NK-92 treated with Interleukin-12 subunit alpha and Interleukin-12 subunit beta, amount 100 ng/mL, for 24 hours (cell line): ENCODE data around the gene EDN1.

Source experiments
- DNase-seq: peaks from one replicate; lab custom pipeline; 2025; lab: John Stamatoyannopoulos, UW

The EDN1 gene

DNA sequence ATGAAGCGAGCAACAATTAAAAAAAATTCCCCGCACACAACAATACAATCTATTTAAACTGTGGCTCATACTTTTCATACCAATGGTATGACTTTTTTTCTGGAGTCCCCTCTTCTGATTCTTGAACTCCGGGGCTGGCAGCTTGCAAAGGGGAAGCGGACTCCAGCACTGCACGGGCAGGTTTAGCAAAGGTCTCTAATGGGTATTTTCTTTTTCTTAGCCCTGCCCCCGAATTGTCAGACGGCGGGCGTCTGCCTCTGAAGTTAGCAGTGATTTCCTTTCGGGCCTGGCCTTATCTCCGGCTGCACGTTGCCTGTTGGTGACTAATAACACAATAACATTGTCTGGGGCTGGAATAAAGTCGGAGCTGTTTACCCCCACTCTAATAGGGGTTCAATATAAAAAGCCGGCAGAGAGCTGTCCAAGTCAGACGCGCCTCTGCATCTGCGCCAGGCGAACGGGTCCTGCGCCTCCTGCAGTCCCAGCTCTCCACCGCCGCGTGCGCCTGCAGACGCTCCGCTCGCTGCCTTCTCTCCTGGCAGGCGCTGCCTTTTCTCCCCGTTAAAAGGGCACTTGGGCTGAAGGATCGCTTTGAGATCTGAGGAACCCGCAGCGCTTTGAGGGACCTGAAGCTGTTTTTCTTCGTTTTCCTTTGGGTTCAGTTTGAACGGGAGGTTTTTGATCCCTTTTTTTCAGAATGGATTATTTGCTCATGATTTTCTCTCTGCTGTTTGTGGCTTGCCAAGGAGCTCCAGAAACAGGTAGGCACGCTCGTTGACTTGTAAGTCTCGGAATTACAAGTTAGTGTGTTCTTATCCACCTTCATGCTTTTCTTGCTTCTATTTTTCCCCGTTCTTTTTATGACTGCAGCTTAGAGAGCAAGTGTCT, at the start of gene EDN1:
EDN1 (plus strand) TSS at position 429 of the 888 bp plus-strand sequence; CDS start at position 698, 269 bp downstream.
- DNase-seq = no peak

DNA sequence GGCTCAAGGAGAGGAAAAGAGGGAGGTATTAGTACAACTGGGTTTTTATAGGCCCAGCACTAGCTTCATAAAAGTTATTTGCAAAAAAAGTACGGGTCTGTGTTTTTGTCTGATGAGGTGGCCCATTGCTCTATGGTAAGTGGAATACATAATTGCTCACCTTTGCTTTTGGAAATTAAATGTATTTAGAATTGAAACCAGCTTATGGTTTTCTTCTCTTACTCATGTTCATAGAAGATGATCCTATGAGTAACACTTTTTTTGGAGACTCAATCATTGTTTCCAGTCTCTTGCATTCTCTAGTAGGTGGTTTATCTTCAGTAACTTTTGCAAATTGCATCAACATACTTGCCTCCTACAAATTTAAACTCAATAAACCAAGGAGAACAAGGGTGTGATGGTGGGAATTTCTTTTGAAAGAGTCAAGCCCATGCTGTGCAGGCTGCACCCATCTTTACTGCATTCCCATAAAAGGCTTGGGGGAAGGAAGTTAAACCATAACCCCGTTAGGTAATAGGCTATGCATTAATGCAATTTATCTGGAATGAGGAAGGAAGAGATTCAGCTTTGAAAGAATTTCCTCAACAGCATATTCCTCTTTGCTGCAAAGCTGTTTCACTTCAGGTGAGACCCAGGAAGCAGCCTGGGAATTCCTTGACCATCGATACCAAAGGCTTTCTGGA, 48.5 kb upstream of the EDN1 start:
- DNase-seq = no peak

DNA sequence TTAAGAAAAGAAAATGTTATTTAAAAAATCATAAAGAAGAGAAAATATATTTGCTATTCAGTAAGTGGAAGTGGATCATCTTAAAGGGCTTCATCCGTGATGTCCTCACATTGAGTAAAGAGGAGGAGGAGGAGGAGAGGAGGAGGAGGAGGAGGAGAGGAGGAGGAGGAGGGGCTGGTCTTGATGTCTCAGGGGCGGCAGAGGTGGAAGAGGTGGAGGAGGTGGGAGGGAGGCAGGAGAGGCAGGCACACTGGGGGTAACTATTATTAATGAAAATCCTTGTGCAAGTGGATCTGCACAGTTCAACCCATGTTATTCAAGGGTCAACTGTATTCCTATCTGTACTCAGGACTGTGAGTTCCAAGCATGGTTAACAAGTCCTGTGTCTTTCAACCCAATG, 47.0 kb upstream of the EDN1 start:
- no peak for DNase-seq

DNA sequence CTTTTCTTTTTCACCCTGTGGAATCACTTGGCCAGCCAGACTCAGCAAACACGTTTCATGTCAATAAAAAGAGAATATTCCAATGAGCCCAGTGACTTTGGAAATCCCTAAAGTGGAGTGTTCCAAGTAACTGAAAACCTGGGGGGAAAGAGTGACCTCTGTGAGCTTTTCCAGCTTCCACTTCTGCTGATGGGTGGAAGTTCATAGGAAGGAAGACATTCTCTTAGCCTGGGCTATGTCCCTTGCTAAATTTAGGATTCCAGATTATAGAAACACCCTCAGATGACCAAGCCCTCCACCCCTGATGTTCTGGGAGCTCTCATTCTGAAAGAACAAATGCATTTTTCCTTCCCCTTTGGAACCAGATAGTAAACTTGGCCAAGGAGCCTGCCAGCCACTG, 44.8 kb upstream of the EDN1 start:
- DNase-seq = no peak

DNA sequence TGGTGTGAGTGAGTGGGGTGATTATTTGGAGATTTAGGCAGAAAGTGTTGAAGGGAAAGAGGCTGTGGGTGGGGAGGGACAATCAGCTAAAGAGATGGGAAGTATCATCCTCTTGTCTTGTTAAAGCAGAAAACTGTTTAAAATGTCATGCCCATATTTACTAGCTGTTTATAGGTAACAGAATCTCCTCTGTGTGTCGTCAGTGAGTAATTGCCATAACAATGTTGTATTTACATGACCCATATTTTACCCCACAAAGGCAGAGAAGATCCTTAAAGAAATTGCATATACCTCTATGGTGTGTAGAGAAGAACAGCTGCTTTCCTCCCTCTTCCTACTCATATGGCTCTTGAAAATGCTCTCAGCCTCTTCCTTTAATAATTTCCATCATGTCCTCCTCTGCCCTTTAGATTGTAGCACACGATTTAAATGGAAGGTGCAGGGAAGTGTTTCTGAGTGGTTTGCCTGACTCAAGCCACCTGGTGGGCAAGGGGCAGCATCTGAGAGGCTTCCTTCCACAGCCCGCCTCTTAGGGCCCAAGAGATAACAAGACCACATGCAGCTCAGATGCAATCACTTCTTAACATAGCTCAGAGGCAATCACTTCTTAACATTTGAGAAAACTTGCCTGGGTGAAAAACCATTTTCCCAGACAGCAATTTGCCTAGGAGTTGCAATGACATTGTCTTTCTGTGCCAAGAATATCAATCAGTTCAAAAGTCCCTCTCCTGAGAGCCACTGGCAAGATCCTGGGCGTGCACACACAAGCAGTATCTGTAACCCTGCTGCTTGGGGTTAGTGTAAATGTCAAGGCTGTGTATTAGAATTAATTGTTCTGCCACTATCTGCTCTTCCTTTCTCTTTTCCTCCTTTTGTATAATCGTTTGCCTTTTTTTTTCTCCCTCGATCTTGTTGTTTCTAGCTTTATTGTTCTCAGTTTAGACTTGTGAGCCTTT, 44.1 kb upstream of the EDN1 start:
- no peak for DNase-seq

DNA sequence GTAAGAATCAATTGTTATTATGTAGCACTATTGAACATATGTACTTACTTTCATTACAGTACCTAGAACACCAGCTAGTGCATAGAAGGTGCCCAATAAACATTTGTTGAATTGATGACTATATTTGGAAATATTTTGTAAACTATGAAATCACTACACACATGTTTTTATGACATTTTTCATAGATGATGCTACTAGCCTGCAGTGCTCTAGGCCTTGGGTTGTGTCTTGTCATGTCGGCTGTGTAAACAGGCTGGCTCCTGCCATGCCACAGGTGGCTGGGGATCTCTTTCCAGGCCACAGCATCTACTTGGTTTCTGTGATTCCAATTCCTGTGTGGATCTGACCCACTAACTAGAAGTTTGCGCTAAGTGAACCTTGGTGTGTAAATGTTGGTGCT, 43.3 kb upstream of the EDN1 start:
- no peak for DNase-seq

DNA sequence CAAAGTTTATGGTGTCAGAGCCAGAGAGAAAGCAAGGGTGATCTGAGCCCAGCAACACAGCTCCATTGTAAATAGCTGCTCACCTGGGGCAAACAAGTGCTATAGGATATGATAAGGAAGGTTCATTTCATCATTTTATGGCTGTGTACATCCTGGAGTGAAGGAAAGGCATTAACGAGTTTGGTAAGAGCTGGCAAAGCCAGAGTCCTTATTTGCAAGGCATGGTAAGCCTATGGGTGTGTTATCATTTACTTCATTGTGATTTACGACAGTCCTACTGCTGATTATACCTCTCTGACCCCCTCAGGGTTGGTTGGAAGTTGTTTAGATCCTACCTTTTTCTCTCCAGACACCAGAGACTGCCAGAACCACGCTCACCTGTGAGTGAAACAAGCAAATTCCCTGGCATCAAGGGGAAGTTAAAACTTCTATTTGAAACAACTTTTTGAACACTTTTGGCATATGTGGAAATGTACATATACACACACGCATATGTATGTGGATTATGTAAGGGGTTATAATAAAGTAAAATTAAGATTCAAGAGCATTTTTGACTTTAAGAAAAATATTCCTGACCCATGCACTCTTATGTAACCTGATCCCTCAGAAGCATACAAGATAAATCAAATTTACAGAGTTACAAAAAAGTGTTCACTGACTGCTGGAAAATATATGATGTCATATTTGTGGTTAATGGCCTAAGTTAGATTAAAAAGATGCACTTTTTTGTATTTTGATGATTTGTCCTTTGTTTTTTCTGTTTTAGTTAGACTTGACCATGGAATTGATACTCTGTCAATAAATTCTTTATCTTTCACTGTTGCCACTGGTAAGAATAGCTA, 40.4 kb upstream of the EDN1 start:
- no peak for DNase-seq

DNA sequence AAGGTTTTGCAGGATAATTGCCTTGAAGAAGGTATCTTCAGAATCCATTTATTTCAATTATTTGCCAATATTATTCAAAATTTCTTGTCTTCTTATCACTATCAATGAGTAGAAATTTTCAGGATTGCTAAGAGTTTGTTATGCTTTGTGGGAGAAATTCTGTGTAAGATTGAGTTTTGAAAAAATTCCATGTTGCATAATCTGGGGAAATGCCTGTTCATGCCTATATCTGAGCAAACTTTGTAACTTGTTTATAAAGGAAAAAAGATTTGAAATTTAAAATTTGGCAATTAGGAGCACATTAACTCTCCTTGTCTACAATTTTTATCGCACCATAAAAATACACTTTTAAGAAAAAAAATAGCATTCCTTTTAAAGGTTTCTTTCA, 39.8 kb upstream of the EDN1 start:
- no peak for DNase-seq

DNA sequence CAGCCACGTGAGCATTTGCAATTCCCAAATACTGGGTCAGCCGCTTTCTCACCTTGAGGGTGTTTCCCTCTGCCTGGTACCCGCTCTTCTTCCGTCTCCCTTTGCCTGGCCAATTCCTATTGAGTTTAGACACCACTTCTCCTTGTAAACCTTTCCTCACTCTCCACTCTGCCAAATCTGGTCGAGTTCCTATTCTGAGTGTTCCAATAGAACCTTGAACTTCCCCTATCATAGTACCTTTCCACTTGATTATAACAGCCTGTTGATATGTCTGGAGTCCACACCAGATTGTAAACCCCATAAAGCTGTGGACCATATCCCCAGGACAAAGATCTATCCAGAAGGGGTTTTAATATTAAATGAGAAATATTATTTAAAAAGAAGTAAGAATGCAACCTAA, 36.0 kb upstream of the EDN1 start:
- no peak for DNase-seq

DNA sequence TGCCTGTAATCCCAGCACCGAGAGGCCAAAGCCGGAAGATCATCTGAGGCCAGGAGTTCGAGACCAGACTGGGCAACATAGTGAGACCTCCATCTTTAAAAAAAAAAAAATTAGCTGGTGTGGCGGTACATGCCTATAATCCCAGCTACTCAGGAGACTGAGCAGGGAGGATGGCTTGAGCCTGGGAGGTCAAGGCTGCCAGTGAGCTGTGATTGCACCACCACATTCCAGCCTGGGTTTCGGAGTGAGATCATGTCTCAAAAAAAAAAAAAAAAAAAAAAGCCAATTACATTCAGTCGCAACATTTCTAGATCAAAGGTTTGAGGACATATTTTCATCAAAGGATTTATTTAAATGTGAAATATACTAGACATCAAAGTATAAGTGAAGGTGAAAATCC, 32.0 kb upstream of the EDN1 start:
- DNase-seq = no peak

DNA sequence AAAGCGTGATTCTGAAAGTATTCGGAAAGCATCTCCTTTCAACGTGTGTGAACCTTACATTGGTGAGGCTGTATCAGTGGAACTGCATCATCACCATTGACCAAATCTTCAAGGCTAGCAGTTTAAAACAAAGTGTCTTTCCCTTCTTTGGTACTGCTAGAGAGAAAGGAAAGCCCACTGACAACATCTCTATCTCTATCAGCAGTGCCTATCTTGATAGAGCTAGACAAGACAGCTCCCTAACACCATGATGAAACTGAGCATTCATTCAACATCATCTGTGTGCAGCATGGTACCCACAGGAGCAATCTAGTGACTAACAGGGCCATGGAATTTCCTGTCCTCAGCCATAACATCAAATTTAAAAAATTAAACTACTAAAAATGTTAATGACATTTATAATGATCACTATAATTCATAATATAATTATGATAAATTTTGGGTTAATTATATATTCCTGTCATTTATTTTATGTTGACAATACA, 31.5 kb upstream of the EDN1 start:
- DNase-seq = no peak

DNA sequence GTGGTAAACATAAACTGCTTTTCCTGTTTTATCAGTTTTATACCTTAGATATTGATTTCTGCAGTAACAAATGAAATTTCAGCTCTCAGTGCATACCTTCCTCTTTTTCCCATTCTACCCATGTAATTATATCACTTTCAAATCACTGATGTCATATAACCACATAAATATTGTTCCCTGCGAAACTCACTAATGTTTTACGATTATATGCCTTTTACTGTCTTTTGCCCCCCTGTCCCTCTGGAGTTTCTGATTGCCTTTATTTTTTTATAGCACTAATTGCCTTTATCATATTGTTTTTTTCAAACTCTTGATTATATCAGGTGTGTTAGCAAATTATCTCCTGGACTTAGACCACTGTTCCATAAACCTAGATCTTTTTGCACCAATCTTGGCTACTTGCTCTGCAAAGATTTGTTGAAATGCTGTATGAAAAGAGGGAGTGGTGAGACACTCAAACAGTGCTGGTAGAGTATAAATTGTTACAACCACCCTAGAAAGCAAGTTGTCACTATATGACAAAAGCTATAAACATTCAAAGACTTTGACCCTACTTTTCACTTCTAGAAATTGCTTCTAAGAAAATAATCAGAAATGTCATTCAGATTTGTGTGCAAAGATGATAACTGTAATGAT, 29.6 kb upstream of the EDN1 start:
- DNase-seq = no peak

DNA sequence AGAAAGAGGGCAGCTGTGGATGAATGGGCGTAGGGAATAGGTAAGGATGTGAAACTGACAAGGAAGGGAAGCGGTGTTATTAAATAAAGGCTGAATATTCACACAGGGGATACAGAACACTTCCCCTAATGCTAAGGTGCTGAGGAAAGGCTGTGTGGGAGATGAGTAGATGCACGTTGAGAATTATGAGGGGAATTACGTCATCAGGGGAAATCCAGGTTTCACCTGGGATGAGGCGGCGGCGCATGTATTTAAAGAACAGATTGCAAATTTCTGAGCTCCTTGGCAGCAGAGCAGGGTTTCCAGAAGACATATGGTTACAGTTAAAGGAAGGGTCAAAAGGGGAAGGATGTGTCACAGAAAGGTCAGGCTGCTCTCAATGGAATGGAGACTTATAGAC, 28.7 kb upstream of the EDN1 start:
- DNase-seq = no peak

DNA sequence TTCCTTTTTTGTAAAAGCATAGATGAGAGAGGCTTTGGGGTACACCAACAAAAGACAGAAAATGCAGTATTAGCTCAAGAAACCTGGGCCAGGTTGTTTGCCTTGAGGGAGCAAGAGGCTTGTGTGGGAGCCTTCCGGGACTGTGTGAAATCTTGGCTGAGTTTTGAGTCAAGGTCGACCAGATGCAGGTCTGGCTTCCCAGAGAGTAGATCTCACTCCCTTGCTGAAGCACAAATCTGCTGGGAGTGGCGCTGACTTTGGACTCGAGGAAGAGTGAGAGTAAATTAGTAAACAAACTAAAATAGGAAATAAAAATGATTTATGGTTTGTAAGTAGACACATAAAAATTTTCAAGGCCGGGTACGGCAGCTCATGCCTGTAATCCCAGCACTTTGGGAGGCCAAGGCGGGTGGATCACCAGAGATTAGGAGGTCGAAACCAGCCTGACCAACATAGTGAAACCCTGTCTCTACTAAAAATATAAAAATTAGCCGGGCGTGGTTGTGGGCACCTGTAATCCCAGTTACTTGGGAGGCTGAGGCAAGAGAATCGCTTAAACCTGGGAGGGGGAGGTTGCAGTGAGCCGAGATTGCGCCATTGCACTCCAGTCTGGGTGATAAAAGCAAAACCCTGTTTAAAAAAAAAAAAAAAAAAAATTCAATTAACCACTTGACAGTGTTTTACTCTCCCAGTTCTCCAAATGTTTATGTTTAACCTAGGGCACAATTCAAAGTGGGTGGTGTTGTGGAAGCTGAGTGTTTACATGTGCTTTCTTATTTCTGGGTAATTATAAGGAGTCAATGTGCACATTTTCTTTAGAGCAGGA, 27.7 kb upstream of the EDN1 start:
- no peak for DNase-seq

DNA sequence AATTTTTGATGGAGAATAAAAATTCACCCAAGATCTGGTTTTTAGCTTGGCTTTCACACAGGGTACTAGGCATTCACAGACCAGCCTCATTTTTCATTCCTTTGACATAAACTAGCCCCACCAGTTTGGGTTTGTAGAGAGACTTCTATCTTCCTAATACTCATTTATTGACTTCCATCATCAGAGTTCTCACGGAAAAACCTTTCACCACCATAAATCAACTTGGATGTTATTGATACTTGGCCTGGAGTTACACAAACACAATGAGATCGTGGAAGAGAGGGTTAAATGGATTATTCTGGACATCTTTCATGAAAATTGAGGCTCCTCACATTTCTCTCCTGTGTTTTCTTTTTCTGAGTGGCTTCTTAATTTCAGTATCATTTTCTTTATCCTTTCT, 26.8 kb upstream of the EDN1 start:
- DNase-seq = no peak

DNA sequence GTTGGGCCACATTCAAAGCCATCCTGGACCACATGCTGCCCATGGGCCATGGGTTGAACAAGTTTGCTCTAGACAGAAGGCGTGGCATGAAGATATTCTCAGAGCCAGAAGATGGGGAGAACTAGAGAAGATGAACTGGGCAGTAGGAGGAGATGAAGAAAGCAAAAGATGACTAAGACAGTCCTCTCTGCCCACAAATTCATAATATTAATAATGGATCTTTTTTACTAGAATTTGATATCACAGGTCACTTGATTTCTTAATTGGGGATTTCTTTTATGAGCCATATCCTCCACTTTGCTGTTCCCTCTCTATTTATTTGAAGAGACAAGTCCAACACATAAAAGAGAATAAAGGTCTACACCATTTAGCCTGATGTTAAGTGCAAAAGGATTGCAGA, 25.5 kb upstream of the EDN1 start:
- no peak for DNase-seq

DNA sequence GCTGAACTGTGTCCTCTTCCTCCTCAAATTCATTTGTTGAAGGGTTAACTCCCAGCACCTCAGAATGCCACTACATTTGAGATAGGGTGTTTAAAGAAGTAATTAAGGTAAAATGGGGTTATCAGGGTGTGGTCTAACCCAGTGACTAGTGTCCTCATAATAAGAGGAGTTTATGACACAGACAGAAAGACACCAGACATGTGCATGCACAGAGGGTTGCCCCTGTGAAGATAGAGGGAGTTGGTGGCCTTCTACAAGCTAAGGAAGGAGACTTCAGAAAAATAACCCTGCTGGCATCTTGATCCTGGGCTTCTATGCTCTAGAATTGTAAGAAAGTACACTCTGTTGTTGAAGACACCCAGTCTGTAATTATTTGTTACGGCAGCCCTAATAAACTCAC, 24.9 kb upstream of the EDN1 start:
- no peak for DNase-seq

DNA sequence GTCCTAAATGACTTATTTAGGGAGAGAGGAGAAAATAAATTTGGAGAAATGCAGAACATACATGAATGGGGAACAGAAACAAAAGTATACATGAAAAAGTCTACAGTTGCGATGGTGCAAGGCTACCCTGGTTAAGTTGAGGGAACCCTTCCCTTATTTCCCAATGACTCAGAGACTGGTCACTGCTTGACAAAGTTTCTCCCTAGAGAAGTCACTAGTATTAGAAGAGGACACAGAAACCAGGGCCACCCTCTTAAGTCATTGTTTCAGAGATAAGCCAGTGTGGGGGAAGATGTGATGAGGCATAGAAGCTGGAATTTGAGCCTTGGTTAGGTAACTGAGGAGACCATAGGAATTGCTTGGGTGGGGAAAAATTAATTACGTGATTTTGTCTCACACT, 24.4 kb upstream of the EDN1 start:
- no peak for DNase-seq

DNA sequence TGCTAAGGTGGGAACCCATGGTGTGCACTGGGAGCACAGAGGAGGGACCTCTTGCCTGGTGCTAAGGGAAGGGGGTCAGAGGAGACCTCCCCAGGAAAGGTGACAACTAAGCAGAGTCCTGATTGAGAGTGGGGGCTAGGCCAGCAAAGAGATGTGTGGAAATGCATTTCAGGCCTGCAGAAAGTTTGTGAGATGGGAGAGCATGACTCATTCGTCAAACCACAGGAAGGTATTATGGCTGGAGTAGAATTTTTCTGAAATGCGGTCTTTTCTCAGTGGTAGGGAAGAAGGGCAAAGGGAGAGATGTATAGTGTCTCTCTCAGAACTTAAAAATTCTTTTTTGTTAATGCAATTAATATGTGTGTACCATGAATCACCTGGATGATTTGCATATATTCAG, 23.6 kb upstream of the EDN1 start:
- DNase-seq = no peak

DNA sequence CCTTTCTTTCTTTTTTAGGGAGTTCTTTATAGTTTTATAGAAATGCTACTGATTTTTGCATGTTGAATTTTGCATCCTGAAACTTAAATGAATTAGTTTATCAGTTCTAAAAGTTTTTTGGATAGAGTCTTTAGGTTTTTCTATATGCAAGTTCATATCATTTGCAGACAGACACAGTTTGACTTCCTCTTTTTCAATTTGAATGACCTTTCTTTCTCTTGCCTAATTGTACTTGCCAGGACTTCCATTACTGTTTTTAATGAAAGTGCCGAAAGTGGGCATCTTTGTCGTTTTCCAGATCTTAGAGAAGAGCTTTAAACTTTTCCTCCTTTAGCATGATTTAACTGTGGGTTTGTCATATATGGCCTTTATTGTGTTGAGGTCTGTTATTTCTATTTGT, 21.1 kb upstream of the EDN1 start:
- DNase-seq = no peak
